NCI-H69 (cell line): Measurements from ENCODE around the gene TMEM131.
A peak's percentile ranks its signal among the peaks of the same experiment; 100 is the strongest.

Experiments
- DNase-seq: peaks from one replicate; lab custom pipeline; 2025; lab: John Stamatoyannopoulos, UW

TMEM131 gene

GRCh38 chr2:97738179-97739019 lies 257.3 kb downstream of the TMEM131 start:
- no peak for DNase-seq

GRCh38 chr2:97737421-97738178 lies 258.1 kb downstream of the TMEM131 start:
- no peak for DNase-seq

- no peak for DNase-seq
Observed at GRCh38 chr2:97736608-97737330, 259.0 kb downstream of the TMEM131 start.

- no peak for DNase-seq
Observed at GRCh38 chr2:97736185-97736584, 259.6 kb downstream of the TMEM131 start.

GRCh38 chr2:97735161-97735561 lies 260.6 kb downstream of the TMEM131 start:
- DNase-seq, result no peak

GRCh38 chr2:97734061-97735051 lies 261.4 kb downstream of the TMEM131 start:
- no peak for DNase-seq

- DNase-seq, result no peak
Observed at GRCh38 chr2:97733341-97734035, 262.3 kb downstream of the TMEM131 start.

- no peak for DNase-seq
Observed at GRCh38 chr2:97732436-97733340, 263.1 kb downstream of the TMEM131 start.

GRCh38 chr2:97731274-97732020 lies 264.3 kb downstream of the TMEM131 start:
- no peak for DNase-seq

GRCh38 chr2:97730245-97730644 lies 265.5 kb downstream of the TMEM131 start:
- DNase-seq, result peak; percentile 3

- peak; percentile 55 for DNase-seq
Observed at GRCh38 chr2:97728091-97728731, 267.5 kb downstream of the TMEM131 start.

GRCh38 chr2:97727296-97727695 lies 268.5 kb downstream of the TMEM131 start:
- DNase-seq, result no peak

- DNase-seq, result no peak
Observed at GRCh38 chr2:97726261-97727064, 269.3 kb downstream of the TMEM131 start.

- no peak for DNase-seq
Observed at GRCh38 chr2:97724946-97725688, 270.6 kb downstream of the TMEM131 start.

- DNase-seq, result no peak
Observed at GRCh38 chr2:97724501-97724900, 271.2 kb downstream of the TMEM131 start.

- no peak for DNase-seq
Observed at GRCh38 chr2:97724073-97724410, 271.7 kb downstream of the TMEM131 start.
